Urinary bladder (tissue), 4 donors: Measurements from ENCODE around the gene MAPK8IP1. TPM values are rescaled to one million over a fixed set of nuclear protein-coding genes. Genes with fewer than 3 reads are reported as not detected.
"Not testable (repeated sequence)": the region's sequence is repeated elsewhere in the genome, so short reads cannot be mapped to it uniquely, and the experiment has no call there.

ENCODE experiments used
- DNase-seq: peaks from one replicate; pipeline ENCODE4 v3.0.0-alpha.2; 2015; ENCODE audit errors: extremely low spot score
- H3K27ac ChIP-seq: one replicate; pipeline ENCODE4 v1.5.1; 2013; ENCODE audit warnings: low read depth, mild to moderate bottlenecking, moderate library complexity
- H3K36me3 ChIP-seq: one replicate; pipeline ENCODE4 v1.6.1; 2013; ENCODE audit warnings: mild to moderate bottlenecking, moderate library complexity; ENCODE audit not compliant: insufficient read depth
- H3K4me1 ChIP-seq: one replicate; pipeline ENCODE4 v1.6.1; 2013; ENCODE audit warnings: mild to moderate bottlenecking, moderate library complexity; ENCODE audit not compliant: insufficient read depth
- H3K4me3 ChIP-seq: one replicate; pipeline ENCODE4 v1.5.1; 2013; ENCODE audit warnings: low read depth, low read length
- WGBS: extraction: QIAGEN DNeasy Blood & Tissue Kit; methylation state at CpG from one replicate; pipeline ENCODE4 v1.1.7; 2013; 5-methylcytosine and 5-hydroxymethylcytosine counted together
- polyA plus RNA-seq: library from polyadenylated mRNA; stranded (reverse); fragments of 200-250 nt; gene quantifications from one replicate; pipeline ENCODE4 v1.2.3, GENCODE V29; 2013
- total RNA-seq: library from RNA; depleted of rRNA; stranded (reverse); fragments of >200 nt; gene quantifications from one replicate; pipeline ENCODE4 v1.2.3, GENCODE V29; 2014
- donor health status: healthy with polysubstance abuse.
- donor health status: healthy.

Gene MAPK8IP1
- total and polyA plus RNA-seq, 2 donors, result 8.3 to 11.0 TPM

DNA sequence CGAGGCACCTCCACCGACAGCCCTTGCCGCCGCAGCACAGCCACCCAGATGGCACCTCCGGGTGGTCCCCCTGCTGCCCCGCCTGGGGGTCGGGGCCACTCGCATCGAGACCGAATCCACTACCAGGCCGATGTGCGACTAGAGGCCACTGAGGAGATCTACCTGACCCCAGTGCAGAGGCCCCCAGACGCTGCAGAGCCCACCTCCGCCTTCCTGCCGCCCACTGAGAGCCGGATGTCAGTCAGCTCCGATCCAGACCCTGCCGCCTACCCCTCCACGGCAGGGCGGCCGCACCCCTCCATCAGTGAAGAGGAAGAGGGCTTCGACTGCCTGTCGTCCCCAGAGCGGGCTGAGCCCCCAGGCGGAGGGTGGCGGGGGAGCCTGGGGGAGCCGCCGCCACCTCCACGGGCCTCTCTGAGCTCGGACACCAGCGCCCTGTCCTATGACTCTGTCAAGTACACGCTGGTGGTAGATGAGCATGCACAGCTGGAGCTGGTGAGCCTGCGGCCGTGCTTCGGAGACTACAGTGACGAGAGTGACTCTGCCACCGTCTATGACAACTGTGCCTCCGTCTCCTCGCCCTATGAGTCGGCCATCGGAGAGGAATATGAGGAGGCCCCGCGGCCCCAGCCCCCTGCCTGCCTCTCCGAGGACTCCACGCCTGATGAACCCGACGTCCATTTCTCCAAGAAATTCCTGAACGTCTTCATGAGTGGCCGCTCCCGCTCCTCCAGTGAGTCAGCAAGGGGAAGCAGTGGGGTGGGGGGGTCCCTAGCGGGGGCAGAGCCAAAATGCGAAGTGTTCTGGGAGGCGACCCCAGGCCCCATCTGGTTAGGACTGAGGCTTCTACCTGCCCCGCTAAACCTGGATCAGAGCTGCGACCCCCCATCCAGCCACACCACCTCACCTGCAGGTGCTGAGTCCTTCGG is 17.3 kb downstream of the MAPK8IP1 start:
- no peak overlapping the region for H3K4me3 ChIP-seq
- H3K36me3 ChIP-seq, result no peaks in the 10 kb centered on the region
- no peak for DNase-seq
- no peak overlapping the region for H3K27ac ChIP-seq
- peaks cover 2% of the 10 kb centered on the region for H3K4me1 ChIP-seq
- 92% methylated on average over 56 of the region's 56 CpGs for WGBS

- 91% methylated on average over 15 of the region's 15 CpGs for WGBS
- Histone ChIP-seq H3K4me3 (no peak overlapping the region), H3K4me1 (no peaks in the 10 kb centered on the region), H3K27ac (no peak overlapping the region), H3K36me3 (no peaks in the 10 kb centered on the region)
- no peak for DNase-seq
Observed at GRCh38 chr11:45904309-45904915, 19.0 kb downstream of the MAPK8IP1 start.

- Histone ChIP-seq H3K27ac (no peak overlapping the region), H3K36me3 (no peaks in the 10 kb centered on the region), H3K4me3 (no peak overlapping the region), H3K4me1 (no peaks in the 10 kb centered on the region)
- 92% methylated on average over 19 of the region's 19 CpGs for WGBS
- no peak for DNase-seq
Observed at GRCh38 chr11:45905095-45905494, 19.6 kb downstream of the MAPK8IP1 start.

DNA sequence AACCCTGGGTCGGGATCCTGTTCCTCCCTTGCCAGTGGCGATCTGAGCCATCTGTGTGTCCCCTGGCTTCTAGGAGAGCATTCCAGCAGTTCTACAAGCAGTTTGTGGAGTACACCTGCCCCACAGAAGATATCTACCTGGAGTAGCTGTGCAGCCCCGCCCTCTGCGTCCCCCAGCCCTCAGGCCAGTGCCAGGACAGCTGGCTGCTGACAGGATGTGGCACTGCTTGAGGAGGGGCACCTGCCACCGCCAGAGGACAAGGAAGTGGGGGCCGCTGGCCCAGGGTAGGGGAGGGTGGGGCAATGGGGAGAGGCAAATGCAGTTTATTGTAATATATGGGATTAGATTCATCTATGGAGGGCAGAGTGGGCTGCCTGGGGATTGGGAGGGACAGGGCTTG is 20.1 kb downstream of the MAPK8IP1 start:
- not testable (repeated sequence) for H3K36me3 ChIP-seq, H3K4me1 ChIP-seq, H3K27ac ChIP-seq, DNase-seq, H3K4me3 ChIP-seq
- WGBS, result 76% methylated on average over 6 of the region's 6 CpGs

DNA sequence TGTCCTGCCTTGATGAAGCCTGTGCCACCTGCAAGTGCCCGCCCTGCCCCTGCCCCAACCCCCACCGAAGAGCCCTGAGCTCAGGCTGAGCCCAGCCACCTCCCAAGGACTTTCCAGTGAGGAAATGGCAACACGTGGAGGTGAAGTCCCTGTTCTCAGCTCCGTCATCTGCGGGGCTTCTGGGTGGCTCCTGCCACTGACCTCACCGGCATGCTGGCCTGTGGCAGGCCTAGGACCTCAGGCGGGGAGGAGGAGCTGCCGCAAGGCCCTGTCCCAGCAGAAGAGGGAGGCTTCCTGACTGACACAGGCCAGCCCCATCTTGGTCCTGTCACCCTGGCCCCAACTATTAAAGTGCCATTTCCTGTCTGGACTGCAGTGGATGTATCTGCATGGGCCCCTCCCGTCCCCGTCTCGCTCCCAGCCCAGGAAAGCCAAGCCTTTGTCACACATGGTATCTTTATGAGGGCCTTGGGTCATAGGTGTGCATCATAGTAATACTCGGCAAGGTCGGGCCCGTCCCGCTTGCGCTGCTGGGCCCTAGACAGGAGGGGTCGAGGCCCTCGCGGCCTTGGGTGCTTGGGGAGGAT is 20.7 kb downstream of the MAPK8IP1 start:
- no peaks in the 10 kb centered on the region for H3K36me3 ChIP-seq
- no peak for DNase-seq
- H3K4me3 ChIP-seq, result no peak overlapping the region
- no peak overlapping the region for H3K27ac ChIP-seq
- no peaks in the 10 kb centered on the region for H3K4me1 ChIP-seq
- 63% methylated on average over 19 of the region's 19 CpGs for WGBS

GRCh38 chr11:45906965-45907611 is 21.6 kb downstream of the MAPK8IP1 start, which contains the start of gene FREY1:
TSS of gene FREY1 (minus strand) at chr11:45907271. CDS start at chr11:45907245, 26 bp downstream.
- WGBS, result 78% methylated on average over 18 of the region's 18 CpGs
- H3K36me3 ChIP-seq, result no peaks in the 10 kb centered on the region

GRCh38 chr11:45907911-45908370 is 22.5 kb downstream of the MAPK8IP1 start:
- no peaks in the 10 kb centered on the region for H3K36me3 ChIP-seq
- H3K4me1 ChIP-seq, result no peaks in the 10 kb centered on the region
- DNase-seq, result no peak
- no peak overlapping the region for H3K27ac ChIP-seq
- no peak overlapping the region for H3K4me3 ChIP-seq
- WGBS, result 55% methylated on average over 8 of the region's 8 CpGs

More at GRCh38 chr11:45906965-45907611, 21.6 kb downstream of the MAPK8IP1 start, which contains the start of gene FREY1:
- H3K27ac ChIP-seq, result no peak within 1 kb of the TSS
- no peak within 1 kb of the TSS for H3K4me3 ChIP-seq
- no peaks in the 10 kb centered on the region for H3K4me1 ChIP-seq
- DNase-seq, result no peak

DNA sequence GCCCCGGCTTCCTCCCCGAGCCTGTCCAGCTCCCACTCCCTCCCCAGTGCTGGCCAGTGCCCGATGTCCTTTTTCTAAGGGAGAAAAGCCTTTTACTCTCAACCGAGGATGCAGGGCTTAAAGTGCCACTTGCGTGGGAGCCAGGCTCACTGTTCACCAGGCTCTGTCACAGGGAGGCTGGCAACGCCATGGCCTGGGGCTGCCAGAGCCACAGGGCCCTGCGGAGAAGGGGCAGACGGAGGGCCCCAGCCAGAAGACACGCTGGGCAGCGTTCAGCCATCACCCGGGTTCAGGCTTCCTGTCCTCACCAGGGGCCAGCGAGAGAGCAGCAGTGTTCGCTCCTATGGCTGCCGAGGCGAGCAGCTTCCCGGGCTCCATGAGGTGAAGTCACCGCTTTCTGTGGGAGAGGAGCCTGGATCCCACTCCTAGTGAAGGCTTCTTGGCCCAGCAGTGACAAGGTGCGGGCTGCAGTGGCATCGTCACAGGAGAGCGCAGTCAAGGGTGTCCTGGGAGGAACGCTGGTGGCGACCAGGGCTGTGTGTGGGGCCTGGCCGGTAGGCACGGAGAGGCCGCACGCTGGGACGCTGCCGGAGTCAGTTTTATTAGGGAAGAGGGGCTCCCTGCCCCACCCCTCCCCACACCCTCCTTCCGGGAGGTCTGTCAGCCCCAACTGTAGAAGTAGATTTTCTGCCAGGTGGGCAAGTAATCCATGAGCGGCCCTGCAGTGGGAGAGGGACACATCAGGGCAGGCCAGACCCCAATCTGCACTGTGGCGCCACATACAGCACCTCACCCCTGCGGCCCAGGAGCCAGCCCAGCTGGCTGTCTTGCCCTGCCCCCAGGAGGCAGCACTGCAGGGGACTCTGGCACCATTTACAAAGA is 24.4 kb downstream of the MAPK8IP1 start:
- DNase-seq, result no peak
- no peak overlapping the region for H3K4me3 ChIP-seq
- H3K36me3 ChIP-seq, result no peaks in the 10 kb centered on the region
- no peaks in the 10 kb centered on the region for H3K4me1 ChIP-seq
- no peak overlapping the region for H3K27ac ChIP-seq
- 87% methylated on average over 32 of the region's 32 CpGs for WGBS

GRCh38 chr11:45910623-45911022 is 25.2 kb downstream of the MAPK8IP1 start:
- H3K27ac ChIP-seq, result no peak overlapping the region
- 88% methylated on average over 9 of the region's 9 CpGs for WGBS
- no peaks in the 10 kb centered on the region for H3K36me3 ChIP-seq
- H3K4me1 ChIP-seq, result no peaks in the 10 kb centered on the region
- no peak for DNase-seq
- no peak overlapping the region for H3K4me3 ChIP-seq

GRCh38 chr11:45913514-45913913 is 28.1 kb downstream of the MAPK8IP1 start:
- Histone ChIP-seq H3K36me3 (no peaks in the 10 kb centered on the region), H3K27ac (no peak overlapping the region), H3K4me1 (peaks cover 2% of the 10 kb centered on the region), H3K4me3 (no peak overlapping the region)
- DNase-seq, result no peak
- 96% methylated on average over 19 of the region's 19 CpGs for WGBS

DNA sequence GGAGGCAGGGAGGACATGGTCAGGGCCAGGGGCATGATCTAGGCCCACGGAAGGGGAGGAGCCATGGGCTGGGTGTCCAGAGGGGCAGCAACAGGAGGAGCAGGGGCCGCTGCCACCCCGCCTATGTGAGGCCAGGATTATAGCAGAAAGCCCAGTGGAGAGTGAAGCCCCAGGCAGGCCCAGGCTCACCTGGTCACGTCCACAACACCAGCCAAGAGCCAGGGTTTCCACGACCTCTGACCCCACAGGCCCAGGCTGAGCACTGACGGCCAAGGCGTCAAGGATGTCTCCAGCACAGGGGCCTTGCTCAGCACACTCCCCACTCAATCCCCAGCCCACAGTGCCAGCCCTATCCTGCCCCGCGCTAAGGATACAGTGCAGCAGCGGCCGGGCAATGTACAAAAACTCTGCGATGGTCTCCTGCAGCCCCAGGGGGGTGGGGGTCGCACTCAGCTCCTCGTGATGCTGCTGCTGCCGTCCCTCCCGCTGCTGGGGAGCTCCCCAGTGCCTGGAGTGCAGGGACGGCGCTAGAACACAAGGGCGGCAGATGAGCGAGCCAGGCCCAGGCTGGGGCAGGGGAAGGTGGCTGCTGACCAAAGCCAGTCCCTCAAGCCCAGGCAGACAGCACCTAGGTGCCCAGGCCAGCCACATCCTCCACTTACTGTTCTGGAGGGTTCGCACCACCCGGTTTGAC is 28.6 kb downstream of the MAPK8IP1 start:
- 89% methylated on average over 22 of the region's 22 CpGs for WGBS
- Histone ChIP-seq H3K4me1 (peaks cover 2% of the 10 kb centered on the region), H3K27ac (no peak overlapping the region), H3K36me3 (no peaks in the 10 kb centered on the region), H3K4me3 (no peak overlapping the region)
- no peak for DNase-seq

GRCh38 chr11:45915446-45915845 is 30.0 kb downstream of the MAPK8IP1 start:
- H3K4me3 ChIP-seq, result no peak overlapping the region
- no peaks in the 10 kb centered on the region for H3K36me3 ChIP-seq
- WGBS, result 87% methylated on average over 13 of the region's 13 CpGs
- no peak overlapping the region for H3K27ac ChIP-seq
- no peak for DNase-seq
- peaks cover 2% of the 10 kb centered on the region for H3K4me1 ChIP-seq
